Stimulated activated CD4-positive, alpha-beta T cell treated with anti-CD3 and anti-CD28 coated beads, TNF-alpha, amount 100 ng/mL, for 24 hours (primary cell): ENCODE results near the gene ENTR1.
A peak's percentile ranks its signal among the peaks of the same experiment; 100 is the strongest.

Experiments used
- DNase-seq, 3 experiments: peaks; one replicate each; pipeline ENCODE4 v3.0.0-alpha.2; 2020; ENCODE audit warnings: low read depth in 3 of 3

The ENTR1 gene

GRCh38 chr9:136397643-136398042 is 12.8 kb downstream of the ENTR1 start:
- DNase-seq: no peak

- no peak for DNase-seq
Observed at GRCh38 chr9:136396219-136396515, 14.2 kb downstream of the ENTR1 start.

DNA sequence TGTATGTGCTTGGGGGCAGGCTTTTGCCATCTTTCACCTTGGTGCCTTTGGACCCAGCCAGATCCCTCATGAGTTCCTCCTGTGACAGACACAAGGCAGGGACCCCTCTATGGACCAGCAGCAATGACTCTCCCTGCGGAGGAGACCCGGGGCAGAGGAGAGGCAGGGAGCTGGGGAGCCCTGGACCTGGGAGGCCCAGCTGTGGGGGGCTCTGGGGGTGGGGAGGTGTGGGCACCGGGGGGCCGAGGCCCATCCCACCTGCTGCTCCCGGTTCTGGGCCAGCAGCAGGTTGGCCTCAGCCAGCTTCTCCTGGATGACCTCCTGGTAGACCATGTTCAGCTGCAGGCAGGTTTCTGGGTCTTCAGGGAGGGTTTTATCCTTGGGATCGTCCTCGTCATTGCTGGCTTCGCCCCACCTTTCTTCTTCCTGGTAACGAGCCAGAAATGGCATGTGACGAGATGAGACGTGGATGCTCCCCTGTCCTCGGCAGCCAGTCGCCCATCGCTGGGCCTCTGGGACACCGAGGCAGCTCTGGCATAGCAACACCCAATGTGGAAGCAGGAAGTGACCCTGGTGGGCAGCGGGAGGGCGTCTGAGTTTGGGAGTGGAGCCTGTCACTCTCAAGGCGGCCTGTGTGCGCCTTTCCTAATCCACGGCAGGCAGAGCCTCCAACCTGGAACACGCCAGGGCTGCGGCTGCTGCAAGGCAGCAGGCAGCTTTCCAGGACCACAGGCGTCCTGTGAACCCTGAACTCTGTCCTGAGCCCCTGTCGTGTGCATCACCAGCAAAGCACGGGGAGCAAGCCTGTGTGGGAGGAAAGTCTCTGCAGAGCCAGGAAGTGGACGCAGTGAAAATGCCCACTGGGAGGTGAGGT is 14.8 kb downstream of the ENTR1 start:
- no peak for DNase-seq

DNA sequence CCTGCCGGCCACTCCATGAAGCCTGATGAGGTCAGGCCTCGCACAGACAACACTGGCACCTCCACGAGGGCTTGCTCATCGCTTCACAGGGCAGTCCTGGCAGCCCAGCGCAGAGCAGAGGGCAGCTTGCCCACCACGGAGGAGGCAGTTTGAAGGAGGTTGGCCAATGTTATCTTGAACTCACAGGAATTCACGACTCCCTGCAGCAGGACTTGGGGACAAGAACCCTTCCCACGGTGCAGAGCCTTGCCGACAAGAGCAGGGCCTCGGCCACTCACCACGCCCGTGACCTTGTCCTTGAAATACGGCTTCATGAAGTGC is 15.4 kb downstream of the ENTR1 start:
- no peak for DNase-seq

- DNase-seq: no peak
Observed at GRCh38 chr9:136394312-136395019, 15.9 kb downstream of the ENTR1 start.

GRCh38 chr9:136393531-136393930 is 16.9 kb downstream of the ENTR1 start:
- DNase-seq: no peak

DNA sequence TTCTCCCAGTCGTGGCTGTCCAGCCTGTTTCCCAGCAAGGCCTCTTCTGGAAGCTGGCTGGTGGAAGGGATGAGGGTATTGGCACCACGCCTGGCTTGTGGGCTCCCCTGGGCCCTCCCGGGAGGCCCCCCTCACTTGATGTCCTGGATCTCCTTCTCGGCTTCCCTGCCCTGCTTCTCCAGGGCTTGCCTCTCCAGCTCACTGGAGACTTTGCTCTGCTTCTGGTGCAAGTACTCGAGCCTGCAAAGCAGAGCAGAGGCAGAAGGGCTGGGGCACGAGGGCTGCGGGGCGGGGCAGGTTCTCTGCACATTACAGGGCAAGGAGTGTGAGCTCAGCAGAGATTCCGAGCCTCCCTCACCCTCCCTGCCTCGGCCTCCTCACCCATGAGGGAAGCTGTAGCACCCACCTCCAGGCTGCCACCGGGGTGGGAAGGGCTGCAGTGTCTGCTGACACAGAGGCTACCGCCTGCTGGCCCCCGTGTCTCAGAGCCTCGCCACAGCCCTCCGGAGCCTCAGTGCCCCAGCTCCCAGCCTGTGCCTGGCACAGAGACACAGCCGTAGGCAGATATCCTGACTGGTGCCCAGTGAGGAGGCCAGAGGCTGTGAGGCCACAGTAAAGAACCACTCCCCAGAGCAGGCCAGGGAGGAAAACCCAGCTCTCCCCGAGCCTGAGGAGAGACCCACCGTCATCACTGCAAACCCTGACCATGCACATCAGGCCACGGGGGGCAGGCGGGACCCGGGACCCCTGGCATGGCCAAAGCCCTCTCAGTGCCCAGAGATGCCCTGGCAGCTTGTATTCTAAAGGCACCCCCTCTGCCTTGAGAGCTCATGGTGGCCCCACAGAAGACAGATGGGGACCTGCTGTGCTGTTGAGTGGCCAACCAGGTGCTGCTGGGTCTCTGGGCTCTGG is 17.6 kb downstream of the ENTR1 start:
- DNase-seq: no peak

GRCh38 chr9:136391737-136392537 is 18.5 kb downstream of the ENTR1 start:
- DNase-seq: no peak

GRCh38 chr9:136389396-136389795 is 21.0 kb downstream of the ENTR1 start:
- no peak for DNase-seq

DNA sequence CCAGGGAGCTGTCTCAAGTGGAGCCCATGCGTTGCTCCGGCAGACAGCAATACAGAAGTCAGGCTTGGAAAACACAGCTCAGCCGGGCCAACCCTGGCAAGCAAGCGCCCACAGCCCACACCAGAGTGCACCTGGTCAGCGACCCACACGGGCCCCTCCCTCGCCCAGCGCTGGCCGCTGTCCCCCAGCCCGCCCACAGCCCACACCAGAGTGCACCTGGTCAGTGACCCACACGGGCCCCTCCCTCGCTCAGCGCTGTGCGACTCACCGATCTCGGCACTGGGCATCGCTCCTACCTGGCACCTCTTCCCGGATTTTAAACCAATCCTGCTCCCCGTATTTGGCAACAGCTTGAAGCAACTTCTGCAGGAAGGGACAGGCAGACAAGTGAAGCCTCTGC is 23.2 kb downstream of the ENTR1 start:
- DNase-seq: no peak

- DNase-seq: no peak
Observed at GRCh38 chr9:136386018-136386417, 24.4 kb downstream of the ENTR1 start.

DNA sequence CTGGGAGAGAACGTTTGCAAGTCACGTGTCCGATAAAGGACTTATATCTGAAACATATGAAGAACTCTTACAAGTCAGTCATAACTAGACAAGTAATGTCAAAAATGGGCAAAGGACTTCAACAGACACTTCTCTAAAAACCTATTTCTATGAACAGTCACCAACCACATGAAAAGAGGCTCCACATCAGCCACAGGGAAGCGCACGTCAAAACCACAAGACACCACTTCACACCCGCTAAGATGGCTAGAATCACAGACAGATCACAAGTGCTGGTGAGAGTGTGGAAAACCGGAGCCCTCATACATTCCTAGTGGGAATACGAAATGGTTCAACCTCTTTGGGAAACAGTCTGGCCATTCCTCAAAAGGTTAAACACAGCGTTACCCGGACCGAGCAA is 25.4 kb downstream of the ENTR1 start:
- DNase-seq: peak in 1 of 3 experiments; percentile 26

- DNase-seq: no peak
Observed at GRCh38 chr9:136383436-136383835, 27.0 kb downstream of the ENTR1 start.

DNA sequence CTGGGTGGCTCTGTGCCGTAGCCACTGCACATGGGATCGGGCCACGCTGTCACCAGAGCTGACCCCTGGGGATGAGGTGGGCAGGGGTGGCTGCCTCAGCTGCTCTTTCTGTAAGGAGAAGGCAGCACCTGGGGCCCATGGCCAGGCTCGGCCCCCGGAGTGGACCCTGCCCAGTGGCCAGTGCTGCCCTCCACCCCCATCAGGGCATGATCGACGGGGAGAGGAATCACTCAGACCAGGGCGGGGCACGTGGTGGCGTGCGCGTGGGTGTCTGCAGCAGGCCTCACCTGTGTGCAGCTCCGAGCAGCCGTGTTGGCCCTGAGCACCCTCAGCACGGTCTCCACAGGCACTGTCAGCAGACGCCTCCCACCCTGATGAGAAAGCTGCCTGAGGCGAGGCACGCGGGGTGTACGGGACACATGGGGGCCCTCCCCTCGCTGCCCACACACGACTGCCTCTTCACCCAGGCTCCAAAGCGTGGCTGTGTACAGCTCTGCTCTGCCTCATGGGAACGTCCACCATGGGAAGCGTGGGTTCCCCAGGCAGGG is 28.4 kb downstream of the ENTR1 start:
- DNase-seq: no peak

DNA sequence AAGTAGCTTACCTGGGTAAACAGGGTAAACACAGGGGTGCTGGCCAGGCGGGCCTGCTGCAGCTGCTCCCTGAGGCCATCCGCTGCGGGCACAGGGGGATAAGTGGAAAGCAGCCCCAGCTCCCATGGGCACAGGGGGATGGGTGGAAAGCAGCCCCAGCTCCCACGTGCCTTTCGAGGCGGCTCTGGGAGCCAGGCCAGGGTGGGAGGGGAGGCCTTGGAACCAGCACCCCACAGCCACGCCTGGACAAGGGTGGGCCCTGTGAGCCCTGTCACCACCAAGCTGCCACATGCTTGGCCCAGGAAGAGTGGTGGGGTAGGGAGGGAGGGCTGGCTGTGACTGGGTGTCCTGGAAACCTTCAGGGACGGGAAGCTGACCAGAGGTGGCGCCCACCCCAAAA is 29.1 kb downstream of the ENTR1 start:
- DNase-seq: no peak

GRCh38 chr9:136380381-136380780 is 30.0 kb downstream of the ENTR1 start:
- no peak for DNase-seq

- no peak for DNase-seq
Observed at GRCh38 chr9:136379891-136380290, 30.5 kb downstream of the ENTR1 start.

GRCh38 chr9:136379401-136379800 is 31.0 kb downstream of the ENTR1 start:
- DNase-seq: no peak

DNA sequence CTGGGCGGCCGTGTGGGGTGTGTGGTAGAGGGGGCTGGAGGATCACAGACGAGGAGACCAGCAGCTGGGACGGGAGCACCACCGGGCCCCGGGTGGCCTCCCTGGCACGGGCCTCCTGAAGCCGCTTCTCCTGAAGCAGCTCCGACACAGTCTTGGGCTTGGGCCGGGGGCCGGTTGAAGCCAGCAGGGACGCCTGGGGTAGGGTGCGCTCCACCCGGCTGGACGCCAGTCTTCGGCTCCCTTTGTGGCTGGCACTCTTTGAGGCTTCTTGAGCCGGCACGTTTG is 31.5 kb downstream of the ENTR1 start:
- DNase-seq: no peak

DNA sequence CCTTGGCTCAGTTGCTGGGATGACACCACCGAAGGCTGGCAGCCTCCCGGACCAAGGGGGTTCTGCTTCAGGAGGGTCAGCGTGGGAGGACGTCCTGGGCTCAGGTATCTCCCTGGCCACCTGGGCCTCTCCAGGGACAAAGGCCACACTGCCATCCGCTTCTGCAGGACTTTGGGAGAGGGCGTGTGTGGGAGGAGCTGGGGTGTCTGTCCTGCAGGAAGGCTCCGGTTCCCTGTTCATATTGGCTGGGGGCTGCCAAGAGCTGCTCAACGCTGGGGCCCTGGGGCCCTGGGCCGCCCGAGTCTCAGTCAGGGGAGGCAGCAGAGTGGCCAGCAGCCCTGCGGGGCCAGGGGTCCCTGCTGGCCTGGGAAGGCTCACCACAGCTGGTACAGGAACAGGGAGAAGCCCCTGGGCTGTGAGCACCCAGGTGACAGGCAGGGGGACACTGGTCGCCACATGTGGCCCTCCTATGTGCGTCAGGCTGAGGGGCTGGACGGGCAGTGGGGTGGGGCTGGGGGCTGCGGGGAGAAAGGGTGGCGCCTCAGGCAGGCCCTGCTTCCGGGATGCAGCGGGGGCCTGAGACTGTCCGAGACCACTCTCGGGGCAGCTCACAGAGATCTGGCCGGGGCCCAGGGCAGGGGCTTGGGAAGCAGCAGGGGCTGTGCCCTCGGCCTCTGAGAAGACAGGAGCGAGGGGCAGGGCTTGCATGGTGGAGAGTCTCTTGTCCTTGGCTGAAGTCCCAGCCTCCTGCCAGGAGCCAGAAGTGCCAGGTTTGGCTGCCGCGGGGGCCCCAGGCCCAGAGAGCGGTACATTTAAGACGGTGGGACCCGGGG is 32.0 kb downstream of the ENTR1 start:
- no peak for DNase-seq
